COLO829 (cell line): ENCODE measurements around the gene SOX12.

Experiments
- DNase-seq: peaks from one replicate; pipeline ENCODE4 v3.0.0; 2012; ENCODE audit warnings: low spot score

Gene SOX12

GRCh38 chr20:301886-302848 is 23.2 kb upstream of the SOX12 start:
- no peak for DNase-seq

- DNase-seq: no peak
These were observed 19.6 kb upstream of the SOX12 start for GRCh38 chr20:305745-306144.

GRCh38 chr20:308427-309038 is 16.8 kb upstream of the SOX12 start:
- DNase-seq: peak; percentile 62

- no peak for DNase-seq
These were observed 16.0 kb upstream of the SOX12 start for GRCh38 chr20:309306-309840.

- peak; percentile 97 for DNase-seq
These were observed 15.3 kb upstream of the SOX12 start for GRCh38 chr20:309841-310644.

GRCh38 chr20:310645-311044 is 14.7 kb upstream of the SOX12 start:
- DNase-seq: no peak

- DNase-seq: no peak
These were observed 13.7 kb upstream of the SOX12 start for GRCh38 chr20:311609-312008.

- no peak for DNase-seq
These were observed 13.3 kb upstream of the SOX12 start for GRCh38 chr20:312067-312466.

- no peak for DNase-seq
These were observed 12.5 kb upstream of the SOX12 start for GRCh38 chr20:312866-313265.

GRCh38 chr20:313402-313801 is 11.9 kb upstream of the SOX12 start:
- no peak for DNase-seq

- DNase-seq: no peak
These were observed 11.4 kb upstream of the SOX12 start for GRCh38 chr20:313948-314347.

GRCh38 chr20:316316-317068 is 8.9 kb upstream of the SOX12 start:
- no peak for DNase-seq

- DNase-seq: peak; percentile 93
These were observed 941 bp upstream of the SOX12 start for GRCh38 chr20:324177-325044.

- DNase-seq: peak; percentile 23
These were observed 715 bp downstream of the SOX12 start for GRCh38 chr20:325889-326644.

GRCh38 chr20:326645-327185 is 1.4 kb downstream of the SOX12 start:
- DNase-seq: no peak

- DNase-seq: peak; percentile 98
These were observed 2.1 kb downstream of the SOX12 start for GRCh38 chr20:327186-328026.

- no peak for DNase-seq
These were observed 2.9 kb downstream of the SOX12 start for GRCh38 chr20:328027-328974.
